ENCODE results near the gene SLC9A3.

- no peak for TF ChIP-seq POLR2A (IDR thresholded peaks at IDR 0.05; ENCODE audit: low read depth, low read length)
- TF ChIP-seq TAF1 (IDR thresholded peaks at IDR 0.05; ENCODE audit: low read depth, low read length) = no peak
- no peak for TF ChIP-seq POLR2AphosphoS5 (IDR thresholded peaks at IDR 0.05; ENCODE audit: low read depth, low read length)
- TF ChIP-seq POU2F2 (IDR thresholded peaks at IDR 0.05; ENCODE audit: low read depth, low read length) = no peak
- no peak for TF ChIP-seq SPI1 (IDR thresholded peaks at IDR 0.05; ENCODE audit: low read depth, low read length)
- TF ChIP-seq PAX5 (IDR thresholded peaks at IDR 0.05; ENCODE audit: insufficient read depth, low read length, severe bottlenecking) = no peak
Observed at GRCh38 chr5:483011-483410, 41.2 kb downstream of the SLC9A3 start.
